HepG2 (cell line): ENCODE measurements around the gene HCK. TPM values are rescaled to one million over a fixed set of nuclear protein-coding genes. Genes with fewer than 3 reads are reported as not detected.

Experiments used
- ETV5 ChIP-seq: IDR thresholded peaks from 2 replicates; pipeline ENCODE4 v1.6.1; 2018; ENCODE audit warnings: missing biosample characterization, missing genetic modification reagents, inconsistent platforms, borderline replicate concordance
- GRHL1 ChIP-seq: sonication (generic); formaldehyde crosslinking; conservative IDR thresholded peaks from 2 replicates; pipeline ENCODE4 v1.8.0; 2022; ENCODE audit warnings: missing genetic modification reagents
- HIVEP1 ChIP-seq: sonication (generic); formaldehyde crosslinking; IDR thresholded peaks from 2 replicates; pipeline ENCODE4 v1.4.0; 2020; ENCODE audit warnings: mild to moderate bottlenecking, missing genetic modification reagents
- HNRNPLL ChIP-seq: fragments of 200-400 bp; formaldehyde crosslinking; IDR thresholded peaks from 2 replicates; pipeline ENCODE4 v1.6.1; 2017; ENCODE audit warnings: mild to moderate bottlenecking, low read depth, low read length; ENCODE audit not compliant: poor library complexity, severe bottlenecking
- JDP2 ChIP-seq: sonication (generic); formaldehyde crosslinking; IDR thresholded peaks from 2 replicates; pipeline ENCODE4 v1.8.1; 2022; ENCODE audit warnings: missing genetic modification reagents, borderline replicate concordance
- NONO ChIP-seq, 2 experiments: fragments of 450-650 bp in 1 of 2; sonication (generic) in 1 of 2; formaldehyde crosslinking in 1 of 2; IDR thresholded peaks in 1 of 2; conservative IDR thresholded peaks in 1 of 2; 2 replicates each; pipeline versions ENCODE4 v1.6.1 to v1.8.0; 2017 to 2022; ENCODE audit warnings: mild to moderate bottlenecking in 1 of 2, missing genetic modification reagents in 1 of 2, moderate library complexity in 1 of 2
- PAF1 ChIP-seq: IDR thresholded peaks from 2 replicates; pipeline ENCODE4 v1.6.1; 2016; ENCODE audit warnings: missing genetic modification reagents, missing compliant biosample characterization
- SKI ChIP-seq: fragments of 450-650 bp; IDR thresholded peaks from one replicate; pipeline ENCODE4 v1.6.1; 2018; ENCODE audit warnings: mild to moderate bottlenecking; ENCODE audit not compliant: partially characterized antibody
- ZBTB2 ChIP-seq: sonication (generic); formaldehyde crosslinking; IDR thresholded peaks from 2 replicates; pipeline ENCODE4 v1.8.0; 2022; ENCODE audit warnings: low read depth, missing genetic modification reagents
- ZHX1 ChIP-seq: sonication (generic); formaldehyde crosslinking; IDR thresholded peaks from 2 replicates; pipeline ENCODE4 v1.8.1; 2022; ENCODE audit warnings: low read depth, mild to moderate bottlenecking, missing genetic modification reagents
- ZNF235 ChIP-seq: sonication (generic); formaldehyde crosslinking; IDR thresholded peaks from 2 replicates; pipeline ENCODE4 v1.8.1; 2023; ENCODE audit warnings: mild to moderate bottlenecking, missing genetic modification reagents, borderline replicate concordance
- ZNF274 ChIP-seq: sonication (generic); formaldehyde crosslinking; IDR thresholded peaks from 2 replicates; pipeline ENCODE4 v1.5.1; 2020; ENCODE audit warnings: mild to moderate bottlenecking, missing genetic modification reagents
- ZNF350 ChIP-seq: sonication (generic); formaldehyde crosslinking; IDR thresholded peaks from 2 replicates; pipeline ENCODE4 v1.4.0; 2020; ENCODE audit warnings: mild to moderate bottlenecking, low read depth, missing genetic modification reagents, borderline replicate concordance
- ZNF513 ChIP-seq: sonication (generic); formaldehyde crosslinking; conservative IDR thresholded peaks from 2 replicates; pipeline ENCODE4 v1.5.0; 2020; ENCODE audit warnings: missing genetic modification reagents
- ZNF552 ChIP-seq: sonication (generic); formaldehyde crosslinking; IDR thresholded peaks from 2 replicates; pipeline ENCODE4 v1.9.0; 2022; ENCODE audit warnings: missing genetic modification reagents, mild to moderate bottlenecking, borderline replicate concordance
- ZNF619 ChIP-seq: sonication (generic); formaldehyde crosslinking; IDR thresholded peaks from 2 replicates; pipeline ENCODE4 v1.4.0; 2020; ENCODE audit warnings: mild to moderate bottlenecking, missing genetic modification reagents
- ZNF672 ChIP-seq: sonication (generic); formaldehyde crosslinking; IDR thresholded peaks from 2 replicates; pipeline ENCODE4 v1.8.1; 2022; ENCODE audit warnings: missing genetic modification reagents
- ZNF761 ChIP-seq: sonication (generic); formaldehyde crosslinking; conservative IDR thresholded peaks from 2 replicates; pipeline ENCODE4 v1.4.0; 2020; ENCODE audit warnings: mild to moderate bottlenecking, missing genetic modification reagents
- ZNF777 ChIP-seq: sonication (generic); formaldehyde crosslinking; IDR thresholded peaks from 2 replicates; pipeline ENCODE4 v1.4.0; 2020; ENCODE audit warnings: missing genetic modification reagents
- polyA plus RNA-seq, 8 experiments: library from polyadenylated mRNA; depleted of rRNA in 3 of 8; stranded (reverse) in 7 of 8; unstranded in 1 of 8; fragments of >200 nt; fragmentation: Illumina TruSeq in 4 of 8; extraction: Trizol in 4 of 8; gene quantifications; 2 replicates each; pipeline versions ENCODE4 v1.2.1 to v1.2.3, GENCODE V29; 2011 to 2016; ENCODE audit warnings: low read depth in 4 of 8, missing spikeins in 1 of 8, mixed read lengths in 1 of 8; ENCODE audit not compliant: insufficient read depth in 1 of 8
- total RNA-seq, 5 experiments: library from RNA; depleted of rRNA; stranded (reverse); fragments of >200 nt; fragmentation: Illumina TruSeq; extraction: Trizol; gene quantifications; 2 replicates each; pipeline ENCODE4 v1.2.3, GENCODE V29; 2016; ENCODE audit warnings: low read depth in 1 of 5

HCK gene
- total and polyA plus RNA-seq, 2 of the 13 experiments (the other 11 are each of a cell fraction or from before 2014, with no cell fraction given), result 0.04 TPM; not detected in 1

GRCh38 chr20:32018269-32019155 is 33.5 kb upstream of the HCK start (continued):
- 0 out of 2 replicates have a peak, but pooled peaks have one; percentile 11 for TF ChIP-seq ETV5
- no peak for TF ChIP-seq GRHL1 (CRISPR knock-in tag)
- 0 out of 2 replicates have a peak, but pooled peaks have one; percentile 36 for TF ChIP-seq ZNF761 (CRISPR knock-in tag)
- TF ChIP-seq ZNF619 (CRISPR knock-in tag), result no peak
- TF ChIP-seq NONO (IDR thresholded peaks at IDR 0.05), result no peak
- TF ChIP-seq NONO (CRISPR knock-in tag; conservative IDR thresholded peaks at IDR 0.05), result 0 out of 2 replicates have a peak, but pooled peaks have one; percentile 39
- no peak; the same call in 1 of the 2 replicates for TF ChIP-seq ZNF513 (CRISPR knock-in tag)
- TF ChIP-seq ZNF350 (CRISPR knock-in tag), result no peak
- TF ChIP-seq ZNF274, result peak; percentile 53; the same call in 1 of the 2 replicates
- TF ChIP-seq ZNF552 (CRISPR knock-in tag), result no peak
- peak; percentile 10 for TF ChIP-seq SKI
- TF ChIP-seq JDP2, result no peak
- peak; percentile 51 for TF ChIP-seq HNRNPLL
- no peak for TF ChIP-seq ZBTB2 (CRISPR knock-in tag)
- no peak for TF ChIP-seq PAF1 (CRISPR knock-in tag)
- no peak for TF ChIP-seq ZNF235 (CRISPR knock-in tag)
- TF ChIP-seq ZHX1 (CRISPR knock-in tag), result no peak
- peak; percentile 72; the same call in 1 of the 2 replicates for TF ChIP-seq HIVEP1 (CRISPR knock-in tag)
- TF ChIP-seq ZNF777 (CRISPR knock-in tag), result peak; percentile 91
- TF ChIP-seq ZNF672, result no peak
